Kidney epithelial cell (primary cell): Measurements from ENCODE around the gene PTPRE. TPM values are rescaled to one million over a fixed set of nuclear protein-coding genes. Genes with fewer than 3 reads are reported as not detected.

ENCODE experiments used
- DNase-seq: peaks from one replicate; pipeline ENCODE4 v3.0.0-alpha.2; 2010; ENCODE audit warnings: low read depth
- H3K27me3 ChIP-seq: 2 replicates; pipeline ENCODE4 v1.6.0; 2011; ENCODE audit warnings: low read length; ENCODE audit not compliant: control insufficient read depth, insufficient read depth
- H3K36me3 ChIP-seq: 2 replicates; pipeline ENCODE4 v1.5.1; 2011; ENCODE audit warnings: low read length; ENCODE audit not compliant: control insufficient read depth, insufficient read depth
- H3K4me3 ChIP-seq: 2 replicates; pipeline ENCODE4 v1.5.1; 2011; ENCODE audit warnings: low read depth, mild to moderate bottlenecking, control low read depth, low read length
- CTCF ChIP-seq: IDR thresholded peaks from 2 replicates; pipeline ENCODE4 v1.5.1; 2011; ENCODE audit warnings: mild to moderate bottlenecking, moderate library complexity, low read length, control low read depth, inconsistent platforms; ENCODE audit not compliant: insufficient read depth, poor library complexity, severe bottlenecking
- total RNA-seq: library from RNA; depleted of rRNA; stranded (reverse); fragments of >200 nt; gene quantifications from 2 replicates; pipeline ENCODE4 v1.2.3, GENCODE V29; 2015

The PTPRE gene
- total RNA-seq, 1 donor from 2014 or later, result 10.3 TPM

- DNase-seq, result no peak
- Histone ChIP-seq H3K27me3 (no peaks in the 10 kb centered on the region), H3K4me3 (no peak overlapping the region), H3K36me3 (peaks cover 1% of the 10 kb centered on the region)
- no peak for TF ChIP-seq CTCF
Measured at GRCh38 chr10:128111696-128112095, 204.8 kb downstream of the PTPRE start.

- no peak for TF ChIP-seq CTCF
- no peak overlapping the region for H3K4me3 ChIP-seq
- H3K27me3 ChIP-seq, result no peaks in the 10 kb centered on the region
- peaks cover 1% of the 10 kb centered on the region for H3K36me3 ChIP-seq
- no peak for DNase-seq
Measured at GRCh38 chr10:128113026-128113425, 206.1 kb downstream of the PTPRE start.

GRCh38 chr10:128114901-128115300 lies 208.0 kb downstream of the PTPRE start:
- no peak for TF ChIP-seq CTCF
- DNase-seq, result no peak
- Histone ChIP-seq H3K36me3 (no peaks in the 10 kb centered on the region), H3K27me3 (no peaks in the 10 kb centered on the region), H3K4me3 (no peak overlapping the region)

- Histone ChIP-seq H3K36me3 (no peaks in the 10 kb centered on the region), H3K4me3 (no peak overlapping the region), H3K27me3 (no peaks in the 10 kb centered on the region)
- no peak for DNase-seq
- TF ChIP-seq CTCF, result no peak
Measured at GRCh38 chr10:128115356-128115755, 208.5 kb downstream of the PTPRE start.

GRCh38 chr10:128116187-128116586 lies 209.3 kb downstream of the PTPRE start:
- H3K36me3 ChIP-seq, result no peaks in the 10 kb centered on the region

More at GRCh38 chr10:128116187-128116586, 209.3 kb downstream of the PTPRE start:
- H3K27me3 ChIP-seq, result no peaks in the 10 kb centered on the region
- DNase-seq, result no peak
- H3K4me3 ChIP-seq, result no peak overlapping the region
- TF ChIP-seq CTCF, result no peak
